OCI-LY7 (cell line): ENCODE data around the gene VPS72.

Experiments used
- CTCF ChIP-seq: fragments of 200-600 bp; sonication (generic); conservative IDR thresholded peaks from 2 replicates; pipeline ENCODE4 v1.5.1; 2014; ENCODE audit warnings: mild to moderate bottlenecking, antibody characterized with exemption, low read length, moderate library complexity, mixed read lengths
- EZH2phosphoT487 ChIP-seq: fragments of 200-600 bp; sonication (generic); IDR thresholded peaks from 2 replicates; pipeline ENCODE4 v1.6.1; 2018; ENCODE audit warnings: low read depth, borderline replicate concordance, mild to moderate bottlenecking, mixed run types, antibody characterized with exemption, low read length, moderate library complexity, mixed read lengths

DNA sequence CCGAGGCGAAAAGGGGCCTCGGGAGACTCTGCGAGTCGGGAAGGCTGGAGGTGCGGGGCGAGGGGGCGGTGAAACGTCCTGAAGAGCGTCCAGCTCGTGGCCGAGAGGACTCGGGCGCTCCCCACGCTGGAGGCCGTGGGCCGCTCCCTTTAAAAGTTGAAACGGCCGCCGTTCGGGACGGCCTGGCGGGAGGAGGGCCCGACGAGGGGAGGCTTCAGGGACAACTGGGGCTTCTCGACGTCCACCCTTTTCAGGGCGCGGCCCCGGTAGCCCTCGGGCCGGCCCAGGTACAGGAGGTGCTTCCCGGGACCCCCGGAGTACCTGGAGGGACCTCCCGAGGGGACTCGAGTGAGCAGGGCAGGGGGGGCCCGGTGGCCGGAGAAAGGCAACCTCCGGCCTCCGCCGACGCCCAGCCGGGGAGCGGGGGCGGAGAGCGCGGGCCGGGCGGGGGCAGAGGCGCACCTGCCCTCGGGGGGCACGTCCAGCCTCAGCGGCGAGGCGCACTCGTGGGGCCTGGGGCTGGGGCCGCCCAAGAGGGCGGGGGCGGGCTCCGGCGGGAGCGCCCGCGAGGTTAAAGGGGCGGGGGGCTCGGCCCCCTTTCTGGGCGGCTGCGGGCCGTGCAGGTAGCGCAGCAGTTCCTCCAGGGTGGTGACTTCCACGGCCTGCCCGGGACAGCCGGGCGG lies 57.5 kb downstream of the VPS72 start:
- TF ChIP-seq CTCF (no peak), EZH2phosphoT487 (no peak)
